Measurements from ENCODE around the gene EEF2.

GRCh38 chr19:4029247-4029614 lies 44.0 kb upstream of the EEF2 start:
- TF ChIP-seq ZBTB7A (IDR thresholded peaks at IDR 0.05; ENCODE audit: low read depth) = no peak
- TF ChIP-seq CEBPB (IDR thresholded peaks at IDR 0.05) = no peak
- TF ChIP-seq, protein P1, sequence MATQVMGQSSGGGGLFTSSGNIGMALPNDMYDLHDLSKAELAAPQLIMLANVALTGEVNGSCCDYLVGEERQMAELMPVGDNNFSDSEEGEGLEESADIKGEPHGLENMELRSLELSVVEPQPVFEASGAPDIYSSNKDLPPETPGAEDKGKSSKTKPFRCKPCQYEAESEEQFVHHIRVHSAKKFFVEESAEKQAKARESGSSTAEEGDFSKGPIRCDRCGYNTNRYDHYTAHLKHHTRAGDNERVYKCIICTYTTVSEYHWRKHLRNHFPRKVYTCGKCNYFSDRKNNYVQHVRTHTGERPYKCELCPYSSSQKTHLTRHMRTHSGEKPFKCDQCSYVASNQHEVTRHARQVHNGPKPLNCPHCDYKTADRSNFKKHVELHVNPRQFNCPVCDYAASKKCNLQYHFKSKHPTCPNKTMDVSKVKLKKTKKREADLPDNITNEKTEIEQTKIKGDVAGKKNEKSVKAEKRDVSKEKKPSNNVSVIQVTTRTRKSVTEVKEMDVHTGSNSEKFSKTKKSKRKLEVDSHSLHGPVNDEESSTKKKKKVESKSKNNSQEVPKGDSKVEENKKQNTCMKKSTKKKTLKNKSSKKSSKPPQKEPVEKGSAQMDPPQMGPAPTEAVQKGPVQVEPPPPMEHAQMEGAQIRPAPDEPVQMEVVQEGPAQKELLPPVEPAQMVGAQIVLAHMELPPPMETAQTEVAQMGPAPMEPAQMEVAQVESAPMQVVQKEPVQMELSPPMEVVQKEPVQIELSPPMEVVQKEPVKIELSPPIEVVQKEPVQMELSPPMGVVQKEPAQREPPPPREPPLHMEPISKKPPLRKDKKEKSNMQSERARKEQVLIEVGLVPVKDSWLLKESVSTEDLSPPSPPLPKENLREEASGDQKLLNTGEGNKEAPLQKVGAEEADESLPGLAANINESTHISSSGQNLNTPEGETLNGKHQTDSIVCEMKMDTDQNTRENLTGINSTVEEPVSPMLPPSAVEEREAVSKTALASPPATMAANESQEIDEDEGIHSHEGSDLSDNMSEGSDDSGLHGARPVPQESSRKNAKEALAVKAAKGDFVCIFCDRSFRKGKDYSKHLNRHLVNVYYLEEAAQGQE (IDR thresholded peaks at IDR 0.05; ENCODE audit: low read depth) = no peak
- TF ChIP-seq EGR1 (IDR thresholded peaks at IDR 0.05) = no peak
- TF ChIP-seq EP300 (IDR thresholded peaks at IDR 0.05; ENCODE audit: borderline replicate concordance) = no peak
- TF ChIP-seq RAD21 (IDR thresholded peaks at IDR 0.05; ENCODE audit: low read depth) = no peak
- no peak for TF ChIP-seq USF1 (IDR thresholded peaks at IDR 0.05)
- no peak for TF ChIP-seq FOXM1 (IDR thresholded peaks at IDR 0.05; ENCODE audit: borderline replicate concordance, low read depth)
- TF ChIP-seq, protein P2, sequence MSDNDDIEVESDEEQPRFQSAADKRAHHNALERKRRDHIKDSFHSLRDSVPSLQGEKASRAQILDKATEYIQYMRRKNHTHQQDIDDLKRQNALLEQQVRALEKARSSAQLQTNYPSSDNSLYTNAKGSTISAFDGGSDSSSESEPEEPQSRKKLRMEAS (IDR thresholded peaks at IDR 0.05) = no peak
- no peak for TF ChIP-seq TCF12 (IDR thresholded peaks at IDR 0.05; ENCODE audit: low read depth)
- no peak for TF ChIP-seq TAF1 (IDR thresholded peaks at IDR 0.05; ENCODE audit: low read depth)
- TF ChIP-seq CREB1 (IDR thresholded peaks at IDR 0.05; ENCODE audit: low read depth) = no peak

Data from Ishikawa (cell line).